Measurements from ENCODE around the gene MAMSTR. TPM values are rescaled to one million over a fixed set of nuclear protein-coding genes. Genes with fewer than 3 reads are reported as not detected.

The MAMSTR gene
- polyA plus RNA-seq, 4 donors, result 0.89 to 7.7 (median 1.1) TPM; not detected in 1

DNA sequence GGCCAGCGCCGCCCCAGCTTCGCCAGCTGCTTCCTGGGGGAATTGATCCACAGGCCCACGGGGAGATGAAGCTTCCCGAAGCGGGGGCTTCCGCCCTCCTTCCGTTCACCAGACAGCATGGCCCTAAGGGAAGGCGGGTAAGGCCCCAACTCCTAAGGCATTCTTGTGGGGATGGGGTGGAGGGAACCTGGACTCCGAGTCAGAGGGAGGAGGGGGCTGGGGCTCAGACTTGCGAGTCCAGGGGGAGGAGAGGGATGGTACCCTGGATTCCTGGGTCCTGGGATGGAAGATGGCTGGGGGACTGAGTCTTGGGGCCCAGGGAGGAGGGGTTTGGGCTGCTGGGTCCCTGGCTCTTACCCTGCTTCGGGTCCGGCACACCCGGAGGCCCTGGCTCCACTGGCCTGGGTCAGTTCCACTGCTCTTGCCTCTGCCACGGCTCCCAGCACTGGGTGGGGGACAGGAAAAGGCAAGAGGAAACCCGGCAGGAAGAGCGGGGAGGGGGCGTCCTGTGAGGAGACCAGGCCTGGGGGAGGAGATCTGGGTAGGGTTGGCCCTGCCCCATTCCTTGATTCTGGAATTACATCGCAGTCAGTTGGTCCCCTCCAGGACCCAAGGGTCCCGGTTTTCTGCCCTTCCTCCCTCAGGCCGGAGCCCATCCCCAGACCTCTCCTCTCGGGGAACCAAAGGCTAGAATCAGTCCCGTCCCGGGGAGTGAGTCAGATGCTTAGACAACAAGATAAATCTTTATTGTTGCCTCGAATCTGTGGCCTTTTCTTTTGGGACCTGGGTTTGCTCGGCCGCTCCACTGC lies 20.8 kb upstream of the MAMSTR start, which contains the start of gene RASIP1:
TSS of gene RASIP1 (minus strand) at position 447 of the 809 bp plus-strand sequence. CDS start at position 119, 328 bp downstream.
- Histone ChIP-seq H3K9me3 (ENCODE audit: control insufficient read depth in 2 of 2, insufficient read depth in 1 of 2, low read depth in 1 of 2, low read length in 1 of 2) (peaks cover 0 to 17% of the 10 kb centered on the region in 2 donors), H3K4me1 (ENCODE audit: control insufficient read depth in 3 of 3, insufficient read depth in 2 of 3, low read depth in 1 of 3, low read length in 2 of 3) (peaks cover 0 to 37% (median 8%) of the 10 kb centered on the region in 3 donors), H3K4me3 (ENCODE audit: low read depth in 1 of 3, low read length in 3 of 3) (peak within 1 kb of the TSS in 2 of 3 donors; percentile 22 to 34), H3K36me3 (ENCODE audit: control insufficient read depth in 3 of 3, insufficient read depth in 2 of 3, low read depth in 1 of 3, low read length in 3 of 3) (no peaks in the 10 kb centered on the region), H3K27me3 (ENCODE audit: control insufficient read depth in 3 of 3, insufficient read depth in 3 of 3, low read length in 3 of 3) (peaks cover 0 to 25% (median under 1%) of the 10 kb centered on the region in 3 donors), H3K27ac (ENCODE audit: low read depth in 1 of 3, low read length in 2 of 3) (peak within 1 kb of the TSS in 2 of 3 donors; percentile 46 to 77)
- peak in 1 of 2 donors; percentile 24 for DNase-seq
- no peak for FAIRE-seq
- 48 to 56% (median 52%) methylated on average over 26 to 27 of the region's 27 CpGs for WGBS, 3 donors

GRCh38 chr19:48739404-48740163 lies 20.1 kb upstream of the MAMSTR start:
- no peak for DNase-seq
- FAIRE-seq, result no peak
- Histone ChIP-seq H3K36me3 (ENCODE audit: control insufficient read depth in 3 of 3, insufficient read depth in 2 of 3, low read depth in 1 of 3, low read length in 3 of 3) (no peaks in the 10 kb centered on the region), H3K4me3 (ENCODE audit: low read depth in 1 of 3, low read length in 3 of 3) (peak overlapping the region; percentile 22 to 34 (median 23)), H3K27ac (ENCODE audit: low read depth in 1 of 3, low read length in 2 of 3) (peak overlapping the region in 1 of 3 donors; percentile 77), H3K4me1 (ENCODE audit: control insufficient read depth in 3 of 3, insufficient read depth in 2 of 3, low read depth in 1 of 3, low read length in 2 of 3) (peaks cover 0 to 37% (median 8%) of the 10 kb centered on the region in 3 donors), H3K9me3 (ENCODE audit: control insufficient read depth in 2 of 2, insufficient read depth in 1 of 2, low read depth in 1 of 2, low read length in 1 of 2) (peaks cover 0 to 11% of the 10 kb centered on the region in 2 donors), H3K27me3 (ENCODE audit: control insufficient read depth in 3 of 3, insufficient read depth in 3 of 3, low read length in 3 of 3) (peaks cover 0 to 19% (median 0%) of the 10 kb centered on the region in 3 donors)
- WGBS, 3 donors, result 11 to 12% (median 11%) methylated on average over 40 to 51 of the region's 51 CpGs

DNA sequence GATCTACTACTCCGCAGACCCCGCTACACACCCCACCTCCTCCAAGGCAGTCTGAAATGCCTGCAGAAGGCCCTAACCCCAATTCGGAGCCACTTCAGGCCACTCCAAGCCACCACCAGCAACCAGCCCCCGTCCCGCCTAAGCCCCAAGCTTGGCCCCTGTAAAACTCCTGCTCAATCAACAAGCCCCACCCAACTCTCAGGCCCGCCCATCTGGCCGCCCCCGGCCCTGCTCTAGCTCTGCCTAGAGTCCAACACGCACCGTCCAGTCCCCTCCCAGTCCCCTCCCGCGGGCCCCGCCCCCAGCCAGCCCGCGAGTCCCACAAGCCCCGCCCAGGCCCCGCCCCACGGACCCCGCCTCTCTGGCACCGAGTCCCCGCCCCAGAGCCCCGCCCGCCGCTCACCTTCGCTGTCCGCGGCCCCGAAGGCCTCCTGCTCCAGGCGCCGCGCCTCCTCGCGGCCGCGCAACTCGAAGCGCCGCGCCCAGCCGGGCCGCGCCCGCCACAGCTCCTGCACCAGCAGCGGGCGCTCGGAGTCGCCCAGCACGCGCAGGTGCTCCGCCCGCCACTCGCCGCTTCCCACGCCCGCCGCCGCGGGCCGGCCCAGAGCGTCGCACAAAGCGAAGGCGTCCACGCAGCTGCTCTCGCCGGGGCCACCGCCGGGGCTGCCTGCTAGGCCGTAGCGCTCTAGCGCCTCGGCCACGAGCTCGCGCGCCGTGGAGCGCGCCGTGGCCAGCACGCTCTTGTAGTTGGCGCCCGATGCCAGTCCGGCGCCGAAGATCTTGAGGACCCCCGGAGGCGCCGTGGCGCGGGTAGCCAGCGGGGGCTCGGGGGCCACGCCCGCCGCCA lies 19.3 kb upstream of the MAMSTR start:
- Histone ChIP-seq H3K36me3 (ENCODE audit: control insufficient read depth in 3 of 3, insufficient read depth in 2 of 3, low read depth in 1 of 3, low read length in 3 of 3) (no peaks in the 10 kb centered on the region), H3K27ac (ENCODE audit: low read depth in 1 of 3, low read length in 2 of 3) (peak overlapping the region; percentile 12 to 77 (median 49)), H3K27me3 (ENCODE audit: control insufficient read depth in 3 of 3, insufficient read depth in 3 of 3, low read length in 3 of 3) (peaks cover 0 to 19% (median 0%) of the 10 kb centered on the region in 3 donors), H3K4me3 (ENCODE audit: low read depth in 1 of 3, low read length in 3 of 3) (peak overlapping the region; percentile 23 to 34 (median 23)), H3K4me1 (ENCODE audit: control insufficient read depth in 3 of 3, insufficient read depth in 2 of 3, low read depth in 1 of 3, low read length in 2 of 3) (peaks cover 0 to 37% (median 8%) of the 10 kb centered on the region in 3 donors), H3K9me3 (ENCODE audit: control insufficient read depth in 2 of 2, insufficient read depth in 1 of 2, low read depth in 1 of 2, low read length in 1 of 2) (peaks cover 0 to 11% of the 10 kb centered on the region in 2 donors)
- FAIRE-seq (no peak), DNase-seq (peak; percentile 93 to 97)
- WGBS, 3 donors, result 1 to 4% (median 2%) methylated on average over 36 to 96 of the region's 96 CpGs

GRCh38 chr19:48737360-48737998 lies 18.0 kb upstream of the MAMSTR start:
- FAIRE-seq, result no peak
- DNase-seq, result peak in 1 of 2 donors; percentile 54
- Histone ChIP-seq H3K4me3 (ENCODE audit: low read depth in 1 of 3, low read length in 3 of 3) (no peak overlapping the region), H3K36me3 (ENCODE audit: control insufficient read depth in 3 of 3, insufficient read depth in 2 of 3, low read depth in 1 of 3, low read length in 3 of 3) (no peaks in the 10 kb centered on the region), H3K27me3 (ENCODE audit: control insufficient read depth in 3 of 3, insufficient read depth in 3 of 3, low read length in 3 of 3) (peaks cover 0 to 19% (median 0%) of the 10 kb centered on the region in 3 donors), H3K4me1 (ENCODE audit: control insufficient read depth in 3 of 3, insufficient read depth in 2 of 3, low read depth in 1 of 3, low read length in 2 of 3) (peaks cover 0 to 37% (median 8%) of the 10 kb centered on the region in 3 donors), H3K27ac (ENCODE audit: low read depth in 1 of 3, low read length in 2 of 3) (no peak overlapping the region), H3K9me3 (ENCODE audit: control insufficient read depth in 2 of 2, insufficient read depth in 1 of 2, low read depth in 1 of 2, low read length in 1 of 2) (peaks cover 0 to 11% of the 10 kb centered on the region in 2 donors)
- 44 to 65% (median 55%) methylated on average over 22 of the region's 22 CpGs for WGBS, 3 donors

DNA sequence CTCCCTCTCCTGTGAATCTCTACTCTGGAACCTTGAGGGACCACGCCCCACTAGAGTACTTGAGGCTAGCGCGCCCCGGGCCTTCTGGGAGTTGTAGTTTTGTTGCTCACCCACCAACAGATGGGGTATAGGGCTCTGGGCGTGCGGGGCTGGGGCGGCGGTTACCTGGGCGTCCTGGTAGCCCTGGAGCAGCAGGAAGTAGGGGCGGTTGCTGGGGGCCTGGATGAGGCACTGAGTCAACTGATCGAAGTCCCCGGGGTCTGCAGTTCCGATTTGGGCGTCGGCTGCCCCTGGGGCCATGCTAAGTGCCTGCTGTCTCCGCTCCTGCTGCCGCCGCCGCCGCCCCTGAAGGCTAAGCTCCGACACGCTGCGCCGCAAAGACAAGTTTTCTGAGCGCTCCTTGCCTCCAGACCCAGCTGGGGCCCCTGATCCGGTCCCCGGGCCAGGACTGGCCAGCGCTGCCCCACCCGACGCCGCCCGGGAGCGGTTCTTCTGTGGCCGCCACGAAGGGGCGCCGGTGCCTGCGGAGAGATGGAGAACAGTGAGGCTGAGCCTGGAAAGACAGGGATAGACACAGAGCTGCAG lies 15.6 kb upstream of the MAMSTR start:
- Histone ChIP-seq H3K9me3 (ENCODE audit: control insufficient read depth in 2 of 2, insufficient read depth in 1 of 2, low read depth in 1 of 2, low read length in 1 of 2) (peaks cover 0 to 5% of the 10 kb centered on the region in 2 donors), H3K27me3 (ENCODE audit: control insufficient read depth in 3 of 3, insufficient read depth in 3 of 3, low read length in 3 of 3) (peaks cover 0 to 9% (median 0%) of the 10 kb centered on the region in 3 donors), H3K36me3 (ENCODE audit: control insufficient read depth in 3 of 3, insufficient read depth in 2 of 3, low read depth in 1 of 3, low read length in 3 of 3) (peaks cover 0 to 2% (median 0%) of the 10 kb centered on the region in 3 donors), H3K4me3 (ENCODE audit: low read depth in 1 of 3, low read length in 3 of 3) (peak overlapping the region in 2 of 3 donors; percentile 18 to 50), H3K4me1 (ENCODE audit: control insufficient read depth in 3 of 3, insufficient read depth in 2 of 3, low read depth in 1 of 3, low read length in 2 of 3) (peaks cover 0 to 15% (median 8%) of the 10 kb centered on the region in 3 donors), H3K27ac (ENCODE audit: low read depth in 1 of 3, low read length in 2 of 3) (peak overlapping the region in 1 of 3 donors; percentile 52)
- 11 to 41% (median 34%) methylated on average over 34 to 38 of the region's 38 CpGs for WGBS, 3 donors
- FAIRE-seq (no peak), DNase-seq (peak; percentile 80 to 87)

- Histone ChIP-seq H3K4me1 (ENCODE audit: control insufficient read depth in 3 of 3, insufficient read depth in 2 of 3, low read depth in 1 of 3, low read length in 2 of 3) (peaks cover 0 to 10% (median 8%) of the 10 kb centered on the region in 3 donors), H3K27ac (ENCODE audit: low read depth in 1 of 3, low read length in 2 of 3) (no peak overlapping the region), H3K9me3 (ENCODE audit: control insufficient read depth in 2 of 2, insufficient read depth in 1 of 2, low read depth in 1 of 2, low read length in 1 of 2) (peaks cover 0 to 5% of the 10 kb centered on the region in 2 donors), H3K36me3 (ENCODE audit: control insufficient read depth in 3 of 3, insufficient read depth in 2 of 3, low read depth in 1 of 3, low read length in 3 of 3) (peaks cover 0 to 2% (median 0%) of the 10 kb centered on the region in 3 donors), H3K4me3 (ENCODE audit: low read depth in 1 of 3, low read length in 3 of 3) (peak overlapping the region in 1 of 3 donors; percentile 50), H3K27me3 (ENCODE audit: control insufficient read depth in 3 of 3, insufficient read depth in 3 of 3, low read length in 3 of 3) (peaks cover 0 to 4% (median 0%) of the 10 kb centered on the region in 3 donors)
- FAIRE-seq, result no peak
- no peak for DNase-seq
- WGBS, 3 donors, result 93 to 95% (median 95%) methylated on average over 9 of the region's 9 CpGs
These were observed 15.1 kb upstream of the MAMSTR start for GRCh38 chr19:48734625-48735024.

GRCh38 chr19:48731452-48731851 lies 11.9 kb upstream of the MAMSTR start:
- WGBS, 3 donors, result 84 to 91% (median 86%) methylated on average over 4 of the region's 4 CpGs
- Histone ChIP-seq H3K27me3 (ENCODE audit: control insufficient read depth in 3 of 3, insufficient read depth in 3 of 3, low read length in 3 of 3) (no peaks in the 10 kb centered on the region), H3K4me1 (ENCODE audit: control insufficient read depth in 3 of 3, insufficient read depth in 2 of 3, low read depth in 1 of 3, low read length in 2 of 3) (no peaks in the 10 kb centered on the region), H3K4me3 (ENCODE audit: low read depth in 1 of 3, low read length in 3 of 3) (no peak overlapping the region), H3K27ac (ENCODE audit: low read depth in 1 of 3, low read length in 2 of 3) (no peak overlapping the region), H3K9me3 (ENCODE audit: control insufficient read depth in 2 of 2, insufficient read depth in 1 of 2, low read depth in 1 of 2, low read length in 1 of 2) (no peaks in the 10 kb centered on the region), H3K36me3 (ENCODE audit: control insufficient read depth in 3 of 3, insufficient read depth in 2 of 3, low read depth in 1 of 3, low read length in 3 of 3) (peaks cover 0 to 2% (median 0%) of the 10 kb centered on the region in 3 donors)
- FAIRE-seq (no peak), DNase-seq (no peak)
